ENCODE measurements around the gene PDGFC.

PDGFC gene

GRCh38 chr4:156974264-156974663 lies 2.7 kb upstream of the PDGFC start:
- DNase-seq (ENCODE audit: low read depth), result no peak

- no peak for DNase-seq (ENCODE audit: low read depth)
Observed at GRCh38 chr4:156972379-156973015, 898 bp upstream of the PDGFC start.

DNA sequence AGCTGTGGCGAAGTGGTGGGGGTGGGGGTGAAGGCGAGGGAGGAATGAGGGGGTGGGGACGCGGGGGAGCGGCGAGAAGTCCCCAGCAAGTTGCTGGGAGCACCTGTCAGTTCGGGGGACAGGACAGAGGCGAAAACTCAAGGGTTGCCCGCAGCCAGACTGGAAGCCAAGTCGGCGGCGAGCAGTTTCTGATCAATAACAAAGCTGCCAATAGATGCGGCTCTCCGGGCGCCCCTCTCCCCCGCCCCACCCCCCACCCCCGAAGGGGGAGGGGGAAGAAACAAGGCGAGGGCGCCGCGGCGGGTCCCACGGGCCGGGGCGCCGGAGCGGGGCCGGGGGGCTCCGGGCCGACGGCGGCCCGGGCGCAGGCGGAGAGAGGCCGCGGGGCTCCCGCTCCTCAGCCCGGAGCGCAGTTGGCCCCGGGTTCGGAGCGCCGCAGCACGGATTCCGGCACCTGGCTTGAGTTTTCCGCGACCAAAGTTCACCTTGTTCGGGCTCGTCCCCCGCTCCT lies 379 bp downstream of the PDGFC start:
- DNase-seq (ENCODE audit: low read depth), result no peak

- no peak for DNase-seq (ENCODE audit: low read depth)
Observed at GRCh38 chr4:156970501-156971164, 966 bp downstream of the PDGFC start.

GRCh38 chr4:156969911-156970310 lies 1.7 kb downstream of the PDGFC start:
- no peak for DNase-seq (ENCODE audit: low read depth)

DNA sequence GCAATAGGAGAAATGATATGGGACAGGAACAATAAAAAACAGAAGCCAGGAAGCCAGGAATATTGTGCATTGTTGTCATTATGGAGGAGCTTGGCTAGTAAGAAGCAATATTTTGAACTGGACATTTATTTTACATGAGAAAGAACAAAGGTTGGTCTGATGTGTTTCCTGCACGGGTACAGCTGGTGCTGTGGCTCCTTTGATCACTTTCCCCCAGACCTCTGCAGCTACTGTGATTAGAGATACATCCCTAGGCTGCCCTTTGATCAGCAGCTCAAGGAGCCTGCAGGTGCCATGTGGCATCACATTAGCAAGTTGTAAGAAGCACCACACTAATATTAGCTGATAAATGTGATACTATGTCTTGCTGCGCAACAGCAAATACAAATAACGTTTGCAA lies 2.5 kb downstream of the PDGFC start:
- no peak for DNase-seq (ENCODE audit: low read depth)

DNA sequence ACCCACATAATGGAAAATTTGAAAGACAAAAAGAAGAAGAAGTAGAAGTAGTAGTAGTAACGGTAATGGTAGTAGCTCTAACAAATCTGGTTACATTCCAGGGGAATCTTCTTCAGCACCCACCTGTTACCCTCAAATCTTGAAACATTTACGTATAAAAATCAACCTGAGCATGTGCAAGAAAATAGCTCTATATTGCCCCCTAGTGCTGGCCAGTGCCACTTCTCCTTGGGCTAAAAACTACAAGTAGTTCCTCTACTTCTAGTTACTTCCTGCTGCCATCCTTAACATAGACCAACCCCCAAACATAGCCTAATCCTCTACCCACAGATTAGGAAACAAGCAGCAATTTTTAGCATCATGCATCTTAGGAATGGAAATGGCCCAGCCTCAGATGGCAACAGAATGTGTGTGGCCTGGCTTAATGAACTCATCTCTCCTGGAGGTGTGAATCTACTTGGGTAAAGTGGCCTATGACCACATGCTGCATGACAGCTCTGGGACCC lies 3.1 kb downstream of the PDGFC start:
- DNase-seq (ENCODE audit: low read depth), result no peak

GRCh38 chr4:156966836-156967235 lies 4.8 kb downstream of the PDGFC start:
- no peak for DNase-seq (ENCODE audit: low read depth)

- no peak for DNase-seq (ENCODE audit: low read depth)
Observed at GRCh38 chr4:156963419-156963818, 8.2 kb downstream of the PDGFC start.

DNA sequence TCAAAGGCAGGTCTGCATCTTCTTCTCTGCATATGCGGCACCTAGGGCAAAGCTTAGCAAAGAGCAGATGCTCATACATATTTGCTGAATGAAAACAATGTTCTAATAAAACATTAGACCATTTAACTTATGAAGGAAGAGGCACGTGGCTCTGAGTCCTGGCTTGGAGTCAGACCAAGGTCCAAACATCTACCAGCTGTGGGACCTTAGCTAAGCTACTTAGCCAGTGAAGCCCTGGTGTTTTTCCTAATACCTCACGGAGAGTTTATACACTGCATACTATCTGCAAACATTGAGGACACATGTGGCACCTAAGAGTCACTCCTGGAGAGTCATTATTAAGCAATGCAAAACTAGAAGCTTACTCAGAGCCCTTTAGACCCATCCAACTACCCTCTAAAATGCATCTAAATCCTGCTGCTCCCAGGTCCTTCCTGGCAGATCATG lies 9.0 kb downstream of the PDGFC start:
- DNase-seq (ENCODE audit: low read depth), result no peak

GRCh38 chr4:156962058-156962358 lies 9.6 kb downstream of the PDGFC start:
- DNase-seq (ENCODE audit: low read depth), result no peak

DNA sequence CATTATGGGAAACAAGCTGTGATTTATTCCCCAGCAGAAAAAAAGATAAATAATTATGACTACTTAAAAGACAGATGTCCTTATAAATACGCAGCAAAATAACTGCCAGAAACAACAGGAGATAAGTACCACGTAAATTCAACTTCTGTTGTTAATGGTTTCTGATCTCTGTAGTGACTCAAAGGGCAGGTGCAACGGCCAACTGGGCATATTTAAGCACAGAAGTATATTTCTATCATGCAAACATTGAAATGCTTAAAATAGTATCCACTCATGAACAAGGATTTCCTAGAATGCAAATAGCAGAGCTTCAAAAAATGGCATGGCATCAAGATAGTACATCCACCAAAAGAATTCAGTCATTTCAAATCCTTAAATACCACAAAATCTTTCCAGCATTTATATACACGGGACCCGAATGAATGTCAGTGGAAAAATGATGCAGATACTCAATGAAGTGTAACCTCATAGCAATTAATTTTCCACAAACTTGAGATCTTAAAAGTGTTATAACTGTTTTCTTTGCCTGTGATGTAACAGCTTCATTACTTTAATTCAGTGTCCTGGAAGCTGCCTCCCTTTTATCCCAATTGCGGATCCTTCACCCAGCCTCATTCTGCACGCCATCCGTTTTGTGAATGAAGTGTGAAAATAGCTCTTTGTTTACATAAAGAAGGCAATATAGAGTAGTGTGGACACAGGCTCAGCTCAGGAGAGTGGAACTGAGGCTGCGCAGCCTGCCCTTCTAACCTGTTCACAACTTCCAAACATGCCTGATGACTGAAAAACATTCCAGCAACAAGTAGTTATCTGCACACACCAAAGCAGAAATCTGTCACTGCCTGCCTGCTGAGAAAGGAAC lies 10.2 kb downstream of the PDGFC start:
- no peak for DNase-seq (ENCODE audit: low read depth)

DNA sequence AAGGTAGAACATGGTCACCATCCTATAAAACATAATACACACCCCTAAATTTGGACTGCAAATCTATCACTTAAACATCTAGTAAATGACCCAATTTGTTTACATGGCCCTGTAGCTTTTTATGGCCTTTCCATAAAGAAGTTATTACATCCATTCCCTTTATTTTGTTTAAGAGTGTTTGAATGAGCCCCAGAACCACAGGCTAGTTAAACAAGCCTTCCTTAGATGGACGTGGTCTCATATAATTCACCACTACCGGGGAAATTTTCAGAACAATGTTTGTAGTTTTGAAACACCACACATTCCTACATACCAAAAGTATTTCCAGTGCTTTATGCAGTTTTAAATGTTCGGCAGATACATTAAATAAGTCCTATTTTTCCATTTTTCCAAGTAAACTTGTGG lies 12.3 kb downstream of the PDGFC start:
- no peak for DNase-seq (ENCODE audit: low read depth)

DNA sequence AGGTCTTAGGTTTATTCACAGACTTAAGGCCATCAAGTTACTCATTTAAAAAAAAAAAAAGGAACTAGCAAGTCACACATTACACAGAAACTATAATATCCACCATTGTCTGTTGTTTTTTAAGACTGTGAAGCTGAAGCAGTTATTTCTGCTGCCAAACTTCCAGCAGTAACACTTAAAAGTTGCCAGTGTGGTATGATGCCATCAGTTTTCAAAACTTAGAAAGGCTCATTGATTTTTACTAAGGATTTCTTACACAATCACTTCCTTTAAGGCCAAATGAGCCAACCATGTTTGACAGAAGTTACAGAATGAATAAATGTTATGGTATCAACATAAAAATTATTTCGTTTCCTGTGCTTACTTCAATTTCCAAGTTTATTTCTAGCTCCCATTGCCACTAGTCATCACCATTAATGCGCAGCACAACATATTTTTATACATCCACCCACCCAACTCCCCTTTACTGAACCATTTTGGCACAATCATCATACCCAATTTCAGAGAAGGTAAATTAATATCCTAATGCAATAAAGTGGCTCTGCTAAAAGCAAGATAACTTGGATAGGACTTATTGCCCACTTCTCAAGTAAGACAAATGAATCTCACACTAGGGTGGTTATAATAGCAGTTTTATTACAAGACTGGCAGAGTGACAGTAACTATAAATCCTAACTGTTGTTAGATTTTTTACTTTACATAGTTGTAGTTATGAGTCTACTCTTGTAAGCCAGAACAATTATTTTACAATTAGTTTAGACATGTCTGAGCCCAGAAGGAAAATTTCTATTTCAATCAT lies 13.1 kb downstream of the PDGFC start:
- no peak for DNase-seq (ENCODE audit: low read depth)

DNA sequence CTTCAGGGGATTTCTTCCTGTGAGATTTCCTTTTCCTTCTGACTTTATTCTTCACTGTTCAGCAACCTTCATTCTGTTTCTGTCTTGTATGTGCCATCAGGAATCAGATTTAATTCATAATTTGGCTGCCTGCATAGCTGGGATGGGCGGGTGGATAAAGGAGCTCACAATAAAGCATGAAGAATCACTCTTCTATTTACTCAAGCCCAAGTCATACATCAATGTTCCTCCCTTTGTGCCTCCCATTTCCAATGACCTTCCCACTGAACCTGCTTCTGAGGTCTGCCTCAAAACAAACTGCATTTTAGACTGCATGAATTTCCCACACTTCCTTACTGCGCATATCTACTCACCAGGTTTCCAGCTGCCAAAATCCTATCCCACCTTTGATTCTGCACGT lies 14.0 kb downstream of the PDGFC start:
- no peak for DNase-seq (ENCODE audit: low read depth)

DNA sequence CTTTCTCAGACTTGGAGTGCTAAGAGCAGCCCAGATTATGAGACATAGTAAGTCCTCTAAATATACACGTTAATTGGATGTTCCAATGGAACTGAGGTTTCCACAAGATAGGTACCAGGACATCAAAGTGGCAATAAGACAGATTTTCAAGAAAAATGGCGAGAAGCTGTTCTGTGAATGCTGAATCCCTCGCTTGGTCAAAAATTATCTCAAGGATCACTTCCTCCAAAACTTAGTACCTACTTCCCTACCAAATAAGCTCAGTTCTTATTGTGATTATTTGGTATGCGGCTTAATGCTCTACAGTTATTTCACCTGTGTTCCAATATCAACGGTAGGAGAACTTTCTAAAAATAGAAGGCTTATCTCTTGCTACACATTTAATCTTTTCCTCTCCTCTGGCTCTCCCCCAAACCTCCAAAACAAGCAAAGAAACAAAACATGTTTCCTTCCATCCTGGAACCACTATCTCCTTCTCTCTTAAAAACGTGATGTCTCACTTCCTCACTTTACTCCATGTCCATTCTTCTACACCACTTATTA lies 14.7 kb downstream of the PDGFC start:
- DNase-seq (ENCODE audit: low read depth), result no peak

- DNase-seq (ENCODE audit: low read depth), result no peak
Observed at GRCh38 chr4:156956359-156956758, 15.2 kb downstream of the PDGFC start.

DNA sequence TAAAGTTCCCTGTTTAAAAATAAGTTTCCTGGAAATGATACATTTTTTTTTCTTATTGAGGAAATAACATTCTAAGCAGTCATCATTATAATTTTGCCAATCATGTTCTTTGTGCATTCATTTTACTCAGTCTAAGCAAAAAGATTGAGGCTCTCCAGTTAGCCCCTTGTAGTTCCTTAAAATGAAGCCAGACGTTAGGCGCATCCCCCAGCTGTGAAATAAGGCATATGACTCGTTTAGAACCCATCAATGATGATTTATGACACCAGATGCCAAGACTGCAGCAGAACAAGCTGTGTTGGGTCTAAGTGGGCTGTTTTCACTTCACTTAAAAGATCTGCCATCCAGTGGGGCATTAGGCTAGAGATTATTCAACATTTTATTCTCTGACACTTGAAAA lies 17.0 kb downstream of the PDGFC start:
- DNase-seq (ENCODE audit: low read depth), result no peak

- no peak for DNase-seq (ENCODE audit: low read depth)
Observed at GRCh38 chr4:156953951-156954350, 17.6 kb downstream of the PDGFC start.

DNA sequence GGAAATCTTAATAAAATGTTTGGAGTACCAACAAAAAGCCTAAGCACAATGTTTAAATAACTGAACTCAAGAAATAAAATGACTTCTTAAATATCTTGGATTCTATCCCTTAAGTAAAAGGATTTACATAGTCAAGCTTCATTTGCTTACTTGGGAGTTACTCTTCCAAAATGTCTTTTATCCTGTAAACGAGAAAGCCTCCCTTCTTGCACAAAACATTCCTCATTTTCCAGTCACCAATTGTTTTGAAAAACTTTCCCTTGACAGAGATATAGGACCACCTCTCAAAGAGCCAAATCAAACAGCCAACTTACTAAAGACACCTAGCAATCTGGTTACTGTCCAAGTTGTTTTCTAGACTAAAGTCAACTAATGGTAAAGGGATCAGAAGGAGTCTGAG lies 18.6 kb downstream of the PDGFC start:
- DNase-seq (ENCODE audit: low read depth), result no peak

GRCh38 chr4:156952078-156952759 lies 19.4 kb downstream of the PDGFC start:
- DNase-seq (ENCODE audit: low read depth), result no peak
